Measurements from ENCODE around the gene LILRA5.
A peak's percentile ranks its signal among the peaks of the same experiment; 100 is the strongest.
"Not testable (repeated sequence)": the region's sequence is repeated elsewhere in the genome, so short reads cannot be mapped to it uniquely, and the experiment has no call there.

The LILRA5 gene

GRCh38 chr19:54333586-54334298 lies 20.8 kb upstream of the LILRA5 start:
- DNase-seq = no peak

DNA sequence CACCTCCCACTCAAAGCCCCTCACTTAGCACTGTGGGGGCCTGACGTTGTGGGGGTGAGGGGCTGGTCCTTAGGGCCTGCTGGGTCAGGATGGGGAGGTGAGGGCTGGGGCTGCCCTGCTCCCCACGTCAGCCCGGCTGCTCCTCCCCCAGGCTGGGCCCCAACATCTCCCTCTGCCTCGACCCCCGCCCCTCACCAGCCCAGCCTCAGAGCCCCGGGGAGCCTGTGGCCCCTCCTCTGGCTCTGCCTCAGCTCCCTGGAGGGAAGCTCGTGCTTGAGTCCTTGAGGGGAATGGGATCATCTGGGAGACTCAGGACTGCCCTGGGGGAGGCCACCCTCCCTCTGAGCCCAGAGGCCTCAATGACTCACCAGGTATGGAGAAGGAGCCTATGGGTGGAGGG lies 19.2 kb upstream of the LILRA5 start:
- DNase-seq = no peak

DNA sequence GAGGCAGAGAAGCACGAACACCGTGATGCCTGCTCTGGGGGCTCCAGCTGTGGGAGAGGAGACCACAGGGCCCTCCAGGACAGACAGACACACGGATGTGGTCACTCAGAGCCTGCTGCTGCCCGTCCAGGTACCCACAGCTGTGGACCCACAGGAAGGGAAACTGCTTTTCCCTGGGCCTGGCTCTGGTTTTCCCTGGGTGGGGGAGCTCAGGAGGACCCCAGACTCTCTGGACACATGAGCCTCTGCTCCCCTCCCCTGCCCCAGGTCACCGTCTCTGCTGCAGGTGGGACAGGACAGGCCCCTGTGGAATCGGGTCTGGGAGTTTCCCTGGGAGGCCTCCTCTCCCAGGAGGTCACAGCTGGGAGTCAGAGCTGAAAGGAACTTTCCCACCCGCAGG lies 18.7 kb upstream of the LILRA5 start:
- DNase-seq = no peak

- no peak for DNase-seq
These were observed 16.7 kb upstream of the LILRA5 start for GRCh38 chr19:54329476-54330165.

DNA sequence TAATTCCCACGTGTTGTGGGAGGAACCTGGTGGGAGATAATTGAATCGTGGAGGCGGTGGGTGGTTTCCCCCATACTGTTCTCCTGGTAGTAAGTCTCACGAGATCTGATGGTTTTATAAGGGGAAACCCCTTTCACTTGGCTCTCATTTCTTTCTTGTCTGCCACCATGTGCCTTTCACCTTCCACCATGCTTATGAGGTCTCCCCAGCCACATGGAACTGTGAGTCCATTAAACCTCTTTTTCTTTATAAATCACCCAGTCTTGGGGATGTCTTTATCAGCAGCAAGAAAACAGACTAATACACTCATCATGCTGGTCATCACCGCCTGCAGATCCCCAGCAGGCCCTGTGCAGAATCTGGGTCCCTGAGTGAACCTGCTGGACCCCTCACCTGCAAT lies 15.8 kb upstream of the LILRA5 start:
- DNase-seq = not testable (repeated sequence)

DNA sequence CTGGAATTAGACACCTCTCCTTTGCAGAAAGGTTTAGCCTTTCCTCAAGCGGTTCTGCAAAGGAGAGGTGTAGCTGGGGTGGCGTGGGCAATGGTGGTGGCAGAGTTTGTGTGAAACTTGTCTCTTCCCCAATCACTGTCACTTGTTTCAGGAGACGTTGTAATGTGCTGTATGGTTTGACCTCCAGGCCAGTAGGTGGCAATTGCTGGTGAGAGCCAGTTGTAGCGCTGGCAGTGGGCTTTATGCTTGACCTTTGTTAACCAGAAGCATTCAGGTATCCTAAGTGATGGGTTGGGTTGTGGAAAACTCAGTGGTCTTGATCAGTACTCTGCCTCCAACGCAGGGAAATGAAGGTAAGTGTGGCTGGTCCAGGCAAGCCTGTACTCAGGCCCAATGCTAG lies 12.7 kb upstream of the LILRA5 start:
- no peak for DNase-seq

- DNase-seq = peak; percentile 19
These were observed 12.2 kb upstream of the LILRA5 start for GRCh38 chr19:54325194-54325621.

DNA sequence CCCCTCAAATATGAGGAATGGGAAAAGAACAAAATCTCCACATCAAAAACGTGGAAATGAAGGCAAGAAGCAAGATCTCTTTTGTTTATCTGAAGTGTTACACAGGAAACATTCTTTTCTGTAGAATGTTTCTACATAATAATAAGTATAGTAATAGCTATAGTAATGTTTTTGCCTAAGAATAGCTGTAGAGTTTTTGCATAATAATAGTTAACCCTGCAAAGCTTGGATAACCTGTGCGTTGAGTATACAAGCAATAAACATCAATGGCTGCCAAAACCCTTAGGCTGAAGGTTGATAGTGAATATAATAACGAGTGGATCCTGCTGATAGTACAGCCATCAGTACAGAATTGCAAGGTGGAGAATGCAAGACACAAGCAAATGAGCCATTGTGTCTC lies 11.1 kb upstream of the LILRA5 start:
- DNase-seq = no peak

- not testable (repeated sequence) for DNase-seq
These were observed 10.0 kb upstream of the LILRA5 start for GRCh38 chr19:54322934-54323333.

DNA sequence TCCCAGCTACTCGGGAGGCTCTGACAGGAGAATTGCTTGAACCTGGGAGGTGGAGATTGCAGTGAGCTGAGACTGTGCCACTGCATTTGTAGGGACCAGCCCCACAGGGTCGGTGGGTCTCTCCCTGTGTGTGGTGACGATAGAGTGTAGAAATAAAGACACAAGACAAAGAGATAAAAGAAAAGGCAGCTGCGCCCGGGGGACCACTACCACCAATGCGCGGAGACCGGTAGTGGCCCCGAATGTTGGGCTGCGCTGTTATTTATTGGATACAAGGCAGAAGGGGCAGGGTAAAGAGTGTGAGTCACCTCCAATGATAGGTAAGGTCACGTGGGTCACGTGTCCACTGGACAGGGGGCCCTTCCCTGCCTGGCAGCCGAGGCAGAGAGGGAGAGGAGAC lies 9.3 kb upstream of the LILRA5 start:
- DNase-seq = not testable (repeated sequence)

DNA sequence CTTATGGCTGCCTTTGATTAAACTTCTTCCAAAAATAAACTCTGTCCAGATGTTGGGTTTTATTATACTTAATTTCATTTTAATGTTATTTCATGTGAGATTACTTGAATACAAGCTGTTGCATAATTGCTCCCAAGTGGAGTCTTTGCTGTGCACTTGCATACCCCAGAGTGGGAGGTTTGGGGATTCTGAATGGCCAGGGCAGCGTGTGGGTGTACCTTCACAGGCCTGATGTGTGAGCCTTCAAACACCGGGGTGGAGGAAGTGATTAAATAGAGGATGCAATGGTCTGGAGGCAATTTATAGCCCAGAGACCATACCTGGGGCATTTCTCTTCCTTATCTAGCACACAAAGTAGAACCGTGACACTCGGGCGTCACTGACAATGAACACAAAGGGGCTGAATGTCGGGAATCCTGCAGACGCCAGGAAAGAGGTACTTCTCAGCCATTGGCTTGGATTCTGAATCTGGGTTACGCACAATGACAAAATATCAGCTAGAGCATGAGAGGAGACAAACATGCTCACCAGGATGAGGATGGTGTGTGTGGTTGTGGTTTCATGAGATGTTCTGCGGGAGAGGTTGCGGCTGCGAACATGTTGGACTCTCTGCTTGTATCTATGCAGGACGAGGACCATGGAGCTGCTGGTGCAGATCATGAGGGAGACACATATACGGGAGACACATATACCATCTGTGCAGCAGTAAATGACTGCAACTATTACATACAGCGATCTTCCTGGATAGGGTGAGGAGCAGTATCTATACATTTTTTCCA lies 7.1 kb upstream of the LILRA5 start:
- DNase-seq = no peak

GRCh38 chr19:54319049-54319448 lies 6.1 kb upstream of the LILRA5 start:
- no peak for DNase-seq

GRCh38 chr19:54317965-54318240 lies 4.9 kb upstream of the LILRA5 start:
- DNase-seq = no peak

- DNase-seq = no peak
These were observed 4.4 kb upstream of the LILRA5 start for GRCh38 chr19:54317108-54317964.

GRCh38 chr19:54316746-54317107 lies 3.8 kb upstream of the LILRA5 start:
- DNase-seq = no peak

DNA sequence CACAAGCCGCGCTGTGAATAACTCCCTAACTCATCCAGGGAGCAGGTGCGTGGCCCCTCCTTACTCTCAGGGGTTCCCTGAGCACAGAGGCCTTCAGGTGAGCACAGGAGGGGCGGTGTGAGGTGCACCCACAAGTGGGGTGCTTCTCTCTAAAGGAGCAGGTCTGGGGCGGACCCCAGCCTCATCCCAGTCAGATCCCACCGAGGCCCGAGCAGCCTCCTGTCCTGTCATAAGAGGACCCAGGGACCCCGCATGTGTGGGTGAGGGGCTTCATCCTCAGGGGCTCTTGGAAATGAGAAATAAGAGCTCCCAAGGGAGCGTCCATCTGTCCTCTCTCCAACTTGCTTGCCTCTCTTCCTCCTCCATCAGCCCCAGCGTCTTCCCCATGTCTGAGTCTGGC lies 3.0 kb upstream of the LILRA5 start:
- no peak for DNase-seq

DNA sequence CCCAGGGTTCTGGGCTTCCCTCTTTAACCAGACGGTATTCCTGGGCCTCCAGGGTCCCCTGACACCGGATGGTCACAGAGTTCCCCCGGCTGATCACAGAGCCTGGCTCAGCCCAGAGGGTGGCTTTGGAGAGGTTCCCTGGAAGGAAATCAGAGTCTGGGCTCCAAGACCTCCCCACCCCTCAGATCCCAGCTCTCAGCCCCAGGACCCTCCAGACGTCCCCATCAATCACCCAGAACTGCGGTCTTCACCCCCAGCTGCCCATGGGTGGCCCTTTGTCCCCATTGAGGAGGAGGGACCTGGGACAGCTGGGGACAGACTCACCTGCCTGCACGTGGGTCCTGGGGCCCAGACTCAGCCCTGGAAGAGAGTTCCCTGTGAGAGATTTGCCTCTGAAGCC lies 955 bp downstream of the LILRA5 start:
- no peak for DNase-seq

GRCh38 chr19:54311486-54311885 lies 1.5 kb downstream of the LILRA5 start:
- no peak for DNase-seq

DNA sequence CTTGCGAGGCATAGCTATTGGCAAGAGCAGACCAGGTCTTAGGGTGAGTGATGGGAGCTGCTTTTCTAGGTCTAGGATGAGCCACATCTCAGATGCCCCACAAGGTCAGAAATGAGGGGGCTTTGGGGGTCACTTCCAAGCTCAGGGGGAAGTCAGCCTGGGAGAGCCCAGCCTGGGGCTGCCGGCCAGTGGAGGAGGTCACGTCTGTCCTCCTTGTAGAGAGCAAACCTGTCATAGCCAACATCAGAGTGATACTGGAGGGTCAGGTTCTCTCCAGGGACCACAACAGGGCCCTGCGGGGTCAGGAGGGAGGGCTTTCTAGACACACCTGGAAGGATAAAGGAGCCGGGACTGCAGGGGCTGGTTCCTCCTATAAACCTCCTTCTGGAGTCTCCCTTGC lies 2.4 kb downstream of the LILRA5 start:
- DNase-seq = no peak

GRCh38 chr19:54309811-54310210 lies 3.2 kb downstream of the LILRA5 start:
- DNase-seq = no peak

DNA sequence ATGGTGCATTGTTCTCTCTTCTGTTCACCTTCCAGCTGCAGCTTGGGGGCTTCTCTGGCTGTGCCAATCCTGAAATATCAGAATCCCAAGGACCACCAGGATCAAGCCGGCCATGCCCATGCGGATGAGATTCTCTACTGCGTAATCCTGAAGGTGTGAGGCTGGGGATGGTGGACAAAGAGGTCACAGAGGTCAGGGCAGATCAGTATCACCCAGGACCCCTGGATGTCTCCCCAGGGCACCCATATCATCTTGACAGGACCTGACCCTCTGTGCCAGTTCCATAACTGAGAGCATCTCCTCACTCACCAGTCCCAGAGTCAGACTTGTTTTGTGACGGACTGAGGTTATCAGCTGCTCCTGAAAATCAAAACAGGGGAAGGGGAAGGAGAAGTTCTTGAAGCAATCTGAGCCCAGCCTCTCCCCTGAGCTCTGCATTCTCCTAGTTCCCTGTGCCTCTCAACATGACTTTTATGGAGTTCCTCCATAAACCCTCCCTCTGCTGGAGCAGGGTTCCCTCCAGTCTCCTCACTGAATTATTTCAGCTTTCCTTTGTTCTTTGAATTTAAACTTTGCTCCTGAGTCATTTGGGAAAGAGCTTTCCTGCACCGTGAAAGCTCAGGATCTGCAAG lies 5.5 kb downstream of the LILRA5 start:
- DNase-seq = no peak

DNA sequence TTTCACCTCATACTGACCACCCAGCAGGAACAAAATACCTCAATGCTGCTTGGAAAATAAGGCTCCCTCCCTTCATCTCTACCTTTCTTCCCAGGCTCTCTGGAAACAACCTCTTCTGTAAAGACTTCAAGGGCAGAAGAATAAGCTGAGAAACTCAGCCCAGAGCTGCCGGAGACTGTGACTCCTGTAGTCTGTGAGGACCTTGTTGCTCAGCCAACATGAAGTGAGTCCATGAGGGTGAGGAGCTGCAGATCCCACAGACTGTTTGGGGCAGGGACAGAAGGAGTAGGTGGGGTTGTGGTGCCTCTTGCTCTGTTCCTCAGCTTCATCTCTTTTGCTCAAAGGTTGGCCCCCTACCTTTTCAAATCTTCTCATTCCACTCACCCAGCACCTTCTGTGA lies 7.8 kb downstream of the LILRA5 start:
- DNase-seq = no peak

DNA sequence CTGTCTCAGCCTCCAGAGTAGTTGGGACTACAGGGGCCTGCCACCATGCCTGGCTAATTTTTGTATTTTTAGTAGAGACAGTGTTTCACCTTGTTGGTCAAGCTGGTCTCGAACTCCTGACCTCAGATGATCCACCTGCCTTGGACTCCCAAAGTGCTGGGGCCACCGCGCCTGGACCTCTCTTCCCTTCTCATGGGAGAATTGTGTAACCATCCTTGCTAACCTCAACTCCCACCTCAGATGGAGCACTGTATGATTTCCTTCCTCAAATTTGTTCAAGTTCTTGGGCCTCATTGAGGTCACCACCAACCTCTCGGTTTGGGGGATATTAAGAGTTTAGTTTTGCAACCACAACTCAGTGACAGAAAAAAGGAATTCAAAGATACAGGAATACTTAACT lies 10.7 kb downstream of the LILRA5 start:
- DNase-seq = no peak
